Caco-2 (cell line): ENCODE data around the gene PCED1A. TPM values are rescaled to one million over a fixed set of nuclear protein-coding genes. Genes with fewer than 3 reads are reported as not detected.
A peak's percentile ranks its signal among the peaks of the same experiment; 100 is the strongest.

Experiments
- BruUV-seq: library from RNA; stranded (reverse); fragments of 400-500 nt; replicated peaks from 2 replicates; lab custom pipeline; 2021; lab: Mats Ljungman, UMichigan
- CTCF ChIA-PET: fragments of 300-600 bp; sonication (Branson Sonifier 250); formaldehyde crosslinking; loops from one replicate; lab custom pipeline; 2022; ENCODE audit warnings: antibody characterized with exemption; lab: Charles Lee
- POLR2A ChIA-PET: fragments of 300-600 bp; sonication (Branson Sonifier 250); formaldehyde crosslinking; loops from one replicate; lab custom pipeline; 2022; ENCODE audit warnings: antibody characterized with exemption; lab: Charles Lee
- DNase-seq, 2 experiments: peaks; one replicate each; pipeline versions ENCODE4 v3.0.0 to v3.0.0-alpha.2; 2020 to 2022
- H3K27me3 ChIP-seq: replicated peaks from 2 replicates; pipeline ENCODE4 v1.6.0; 2011; ENCODE audit warnings: low read length; ENCODE audit not compliant: control insufficient read depth, insufficient read depth
- H3K36me3 ChIP-seq: 2 replicates; pipeline ENCODE4 v1.5.1; 2011; ENCODE audit warnings: low read length; ENCODE audit not compliant: control insufficient read depth, insufficient read depth
- H3K4me1 ChIP-seq: fragments of 250-450 bp; sonication (Bioruptor Pico); 2 replicates; pipeline ENCODE4 v1.5.1; 2020; ENCODE audit warnings: mild to moderate bottlenecking
- H3K4me3 ChIP-seq: 2 replicates; pipeline ENCODE4 v1.5.1; 2011; ENCODE audit warnings: low read depth, mild to moderate bottlenecking, control low read depth, low read length
- H3K9me3 ChIP-seq: fragments of 250-450 bp; sonication (Bioruptor Pico); 2 replicates; pipeline ENCODE4 v1.5.1; 2020; ENCODE audit warnings: mild to moderate bottlenecking, moderate library complexity
- H3K27ac Mint-ChIP-seq: one replicate; pipeline ENCODE4 v1.8.0; 2022; ENCODE audit warnings: mixed read lengths; ENCODE audit not compliant: unreplicated experiment
- H3K27me3 Mint-ChIP-seq: one replicate; pipeline ENCODE4 v1.8.0; 2022; ENCODE audit warnings: mixed read lengths; ENCODE audit not compliant: insufficient read depth, unreplicated experiment
- H3K36me3 Mint-ChIP-seq: one replicate; pipeline ENCODE4 v1.8.0; 2022; ENCODE audit warnings: mild to moderate bottlenecking, mixed read lengths; ENCODE audit not compliant: insufficient read depth, unreplicated experiment
- H3K4me1 Mint-ChIP-seq: one replicate; pipeline ENCODE4 v1.8.0; 2022; ENCODE audit warnings: low read depth, mixed read lengths; ENCODE audit not compliant: unreplicated experiment
- H3K4me3 Mint-ChIP-seq: one replicate; pipeline ENCODE4 v1.8.0; 2022; ENCODE audit warnings: mild to moderate bottlenecking, moderate library complexity, mixed read lengths; ENCODE audit not compliant: unreplicated experiment
- H3K9me3 Mint-ChIP-seq: one replicate; pipeline ENCODE4 v1.8.0; 2022; ENCODE audit warnings: mixed read lengths; ENCODE audit not compliant: unreplicated experiment
- intact Hi-C: fragments of 100-400 bp; cut with micrococcal nuclease; formaldehyde crosslinking; loops from one replicate; pipeline ENCODE4 v1.10.0; 2022; ENCODE audit not compliant: unreplicated experiment
- total RNA-seq: library from RNA; stranded (reverse); gene quantifications from 2 replicates; pipeline ENCODE4 v1.2.3, GENCODE V29; 2022
- TF ChIP-seq, protein P1 (sequence below), 2 experiments: fragments of 200-600 bp in 1 of 2; IDR thresholded peaks; 1 replicate in 1 of 2; 2 replicates in 1 of 2; pipeline versions ENCODE4 v1.5.1 to v1.8.0; 2011 to 2022; ENCODE audit warnings: antibody characterized with exemption in 1 of 2, control low read depth in 1 of 2, inconsistent platforms in 1 of 2, low read depth in 1 of 2, low read length in 1 of 2, mild to moderate bottlenecking in 1 of 2, moderate library complexity in 1 of 2; ENCODE audit not compliant: insufficient read depth in 1 of 2, severe bottlenecking in 1 of 2, unreplicated experiment in 1 of 2

PCED1A gene
- total RNA-seq, 1 experiment from 2014 or later, result 43.9 TPM

DNA sequence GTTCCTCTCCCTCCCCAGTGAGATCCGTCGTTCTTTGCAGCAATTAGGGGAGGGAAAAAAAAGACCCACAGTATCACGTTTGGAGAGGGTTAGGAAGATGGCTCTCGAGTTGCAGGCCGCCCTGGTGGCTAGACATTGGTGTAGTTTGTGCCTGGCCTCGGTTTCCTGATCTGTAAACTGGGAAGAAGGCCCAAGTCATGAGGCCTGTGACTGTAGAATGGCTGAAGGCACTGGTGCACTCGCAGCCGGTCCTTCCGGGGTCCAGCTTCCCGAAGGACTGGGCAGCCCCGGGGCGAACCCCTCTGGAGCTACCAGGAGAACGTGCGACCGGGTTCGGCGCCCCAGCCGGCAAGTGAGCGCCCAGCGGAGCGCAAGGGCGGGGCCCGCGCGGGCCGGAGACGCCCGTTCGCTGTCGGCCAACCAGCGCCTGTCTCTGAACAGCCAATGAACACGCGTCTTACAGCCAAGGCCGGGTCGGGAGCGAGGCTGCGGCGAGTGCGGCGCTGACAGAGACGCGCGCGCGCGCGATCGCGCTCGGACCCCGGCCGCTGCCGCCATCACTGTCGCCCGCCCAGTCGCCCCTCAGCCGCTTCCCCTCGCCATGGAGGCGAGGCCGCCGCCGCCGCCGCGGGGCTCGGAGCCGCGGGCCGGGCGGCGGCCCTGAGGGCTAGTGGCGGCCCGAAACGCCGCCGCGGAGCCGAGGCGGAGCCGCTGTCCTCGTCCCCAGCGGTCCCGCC, 32.7 kb upstream of the PCED1A start, which contains the start of gene PTPRA:
Gene PTPRA, plus strand, starts transcription at position 472 of the 737 bp plus-strand sequence. CDS start 90,797 bp downstream, outside the sequence.
- peaks cover 22% of the 10 kb centered on the region for H3K4me1 Mint-ChIP-seq
- no peaks in the 10 kb centered on the region for H3K9me3 Mint-ChIP-seq
- H3K36me3 Mint-ChIP-seq, result peaks cover 8% of the 10 kb centered on the region
- DNase-seq, result peak; percentile 95 to 96
- TF ChIP-seq, protein P1, sequence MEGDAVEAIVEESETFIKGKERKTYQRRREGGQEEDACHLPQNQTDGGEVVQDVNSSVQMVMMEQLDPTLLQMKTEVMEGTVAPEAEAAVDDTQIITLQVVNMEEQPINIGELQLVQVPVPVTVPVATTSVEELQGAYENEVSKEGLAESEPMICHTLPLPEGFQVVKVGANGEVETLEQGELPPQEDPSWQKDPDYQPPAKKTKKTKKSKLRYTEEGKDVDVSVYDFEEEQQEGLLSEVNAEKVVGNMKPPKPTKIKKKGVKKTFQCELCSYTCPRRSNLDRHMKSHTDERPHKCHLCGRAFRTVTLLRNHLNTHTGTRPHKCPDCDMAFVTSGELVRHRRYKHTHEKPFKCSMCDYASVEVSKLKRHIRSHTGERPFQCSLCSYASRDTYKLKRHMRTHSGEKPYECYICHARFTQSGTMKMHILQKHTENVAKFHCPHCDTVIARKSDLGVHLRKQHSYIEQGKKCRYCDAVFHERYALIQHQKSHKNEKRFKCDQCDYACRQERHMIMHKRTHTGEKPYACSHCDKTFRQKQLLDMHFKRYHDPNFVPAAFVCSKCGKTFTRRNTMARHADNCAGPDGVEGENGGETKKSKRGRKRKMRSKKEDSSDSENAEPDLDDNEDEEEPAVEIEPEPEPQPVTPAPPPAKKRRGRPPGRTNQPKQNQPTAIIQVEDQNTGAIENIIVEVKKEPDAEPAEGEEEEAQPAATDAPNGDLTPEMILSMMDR (IDR thresholded peaks at IDR 0.05; ENCODE audit: insufficient read depth in 1 of 2, low read depth in 1 of 2, low read length in 1 of 2, severe bottlenecking in 1 of 2, unreplicated experiment in 1 of 2), result no peak
- intact Hi-C loops, result loop anchor here (1.0 to 2.0 kb wide), 2 partner anchors 33 to 128 kb away; partner anchors contain the start of genes PCED1A and VPS16
- peak within 1 kb of the TSS; percentile 76 for H3K27ac Mint-ChIP-seq
- no peaks in the 10 kb centered on the region for H3K27me3 ChIP-seq
- H3K4me1 ChIP-seq, result peaks cover 12% of the 10 kb centered on the region
- H3K9me3 ChIP-seq, result no peaks in the 10 kb centered on the region
- ChIA-PET POLR2A (interaction anchor here (0.6 to 0.8 kb wide), 4 partner anchors 35 to 209 kb away, joined by 3 read pairs; partner anchors contain the start of gene IDH3B), CTCF (no interaction called here)
- H3K27me3 Mint-ChIP-seq, result no peaks in the 10 kb centered on the region
- no TSS peak for BruUV-seq
- H3K36me3 ChIP-seq, result no peaks in the 10 kb centered on the region; the same call in 1 of the 2 replicates
- H3K4me3 Mint-ChIP-seq, result peak within 1 kb of the TSS; percentile 91
- H3K4me3 ChIP-seq, result peak within 1 kb of the TSS; percentile 72

DNA sequence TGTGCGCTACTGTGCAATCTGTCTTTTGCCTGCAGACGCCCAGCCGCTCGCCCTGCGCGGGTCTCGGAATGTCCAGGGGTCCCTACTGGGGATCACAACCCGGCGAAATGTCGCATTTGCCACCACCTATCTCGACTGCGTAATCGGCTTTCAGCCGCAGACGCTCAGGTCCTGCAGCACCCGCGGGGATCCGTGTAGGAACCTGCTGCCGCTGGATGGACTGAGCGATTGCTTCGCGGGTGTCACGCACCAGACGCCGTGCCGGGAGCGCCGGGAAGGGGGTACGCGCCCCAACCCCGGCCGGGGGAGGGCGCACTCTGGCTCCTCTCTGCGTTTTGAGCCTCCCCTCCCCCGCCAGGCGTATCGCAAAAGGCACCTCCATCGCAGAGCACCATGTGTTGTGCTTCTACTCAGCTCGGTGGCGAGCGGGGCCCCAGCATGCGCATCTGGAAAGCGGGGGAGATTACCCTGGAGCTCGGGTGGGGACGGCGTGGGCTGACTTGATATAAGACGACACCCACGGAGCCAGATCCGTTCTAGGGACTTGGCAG, 32.1 kb upstream of the PCED1A start:
- Histone ChIP-seq H3K9me3 (no peaks in the 10 kb centered on the region), H3K4me1 (peaks cover 12% of the 10 kb centered on the region), H3K36me3 (no peaks in the 10 kb centered on the region; the same call in 1 of the 2 replicates), H3K27me3 (no peaks in the 10 kb centered on the region), H3K4me3 (peak overlapping the region; percentile 72)
- Mint-ChIP-seq H3K9me3 (no peaks in the 10 kb centered on the region), H3K27ac (peak overlapping the region; percentile 76), H3K4me3 (peak overlapping the region; percentile 91), H3K36me3 (peaks cover 8% of the 10 kb centered on the region), H3K4me1 (peaks cover 22% of the 10 kb centered on the region), H3K27me3 (no peaks in the 10 kb centered on the region)
- DNase-seq, result peak; percentile 69 to 76
- intact Hi-C loops, result loop anchor here (1.0 to 2.0 kb wide), 2 partner anchors 32 to 128 kb away; partner anchors contain the start of genes PCED1A and VPS16
- TF ChIP-seq, protein P1 (IDR thresholded peaks at IDR 0.05; ENCODE audit: insufficient read depth in 1 of 2, low read depth in 1 of 2, low read length in 1 of 2, severe bottlenecking in 1 of 2, unreplicated experiment in 1 of 2), result peak; percentile 10 to 59
- BruUV-seq, result TSS peak; percentile 89
- ChIA-PET CTCF (no interaction called here), POLR2A (interaction anchor here (0.6 to 0.8 kb wide), 3 partner anchors 38 to 208 kb away, joined by 3 read pairs; partner anchors contain the start of gene IDH3B)
